Mucosa of descending colon (tissue), 3 donors: ENCODE results near the gene PLXNA4. TPM values are rescaled to one million over a fixed set of nuclear protein-coding genes. Genes with fewer than 3 reads are reported as not detected.

ENCODE experiments used
- ATAC-seq: fragments of 200-7000 bp; cut with Tn5 transposase; one replicate; pipeline ENCODE4 v1.9.1; 2020; ENCODE audit warnings: mild to moderate bottlenecking, moderate library complexity
- DNase-seq, 3 donors: peaks; one replicate each; pipeline ENCODE4 v3.0.0-alpha.2; 2020
- H3K36me3 ChIP-seq: fragments of 200-600 bp; one replicate; pipeline ENCODE4 v1.8.0; 2021; ENCODE audit warnings: low read depth, mild to moderate bottlenecking
- H3K4me1 ChIP-seq: fragments of 200-600 bp; one replicate; pipeline ENCODE4 v1.8.0; 2021; ENCODE audit warnings: low read depth, mild to moderate bottlenecking
- H3K4me3 ChIP-seq: fragments of 200-600 bp; one replicate; pipeline ENCODE4 v1.8.0; 2021; ENCODE audit warnings: mild to moderate bottlenecking
- H3K9me3 ChIP-seq: fragments of 200-600 bp; one replicate; pipeline ENCODE4 v1.8.0; 2021; ENCODE audit warnings: mild to moderate bottlenecking
- intact Hi-C, 2 donors: fragments of 100-400 bp; cut with DNase I in 1 of 2; cut with micrococcal nuclease in 1 of 2; formaldehyde crosslinking; loops; one replicate each; pipeline versions ENCODE4 v1.11.0 to v1.11.1; 2022; cut with DNase I, micrococcal nuclease
- total RNA-seq, 3 donors: library from RNA; stranded (reverse); fragmentation: NEBNext Ultra II Directional in 2 of 3; extraction: Animal tissue kit (Norgen Biotek cat#: 25700) in 2 of 3; gene quantifications; one replicate each; pipeline versions ENCODE4 v1.2.1 to v1.2.4, GENCODE V29; 2021 to 2023
- TF ChIP-seq, protein P1 (sequence below): fragments of 200-600 bp; IDR thresholded peaks from one replicate; pipeline ENCODE4 v1.8.0; 2022; ENCODE audit warnings: antibody characterized with exemption, mild to moderate bottlenecking
- donor health status: DM: no; HTN: no; CAD: no; lungs with moderate emphysema.
- donor health status: DM: no; HTN: no; CAD: no.
- donor health status: DM: no; HTN: yes; CAD: no.

PLXNA4 gene
- total RNA-seq, 3 donors from 2014 or later: 0.78 to 3.5 (median 2.7) TPM

DNA sequence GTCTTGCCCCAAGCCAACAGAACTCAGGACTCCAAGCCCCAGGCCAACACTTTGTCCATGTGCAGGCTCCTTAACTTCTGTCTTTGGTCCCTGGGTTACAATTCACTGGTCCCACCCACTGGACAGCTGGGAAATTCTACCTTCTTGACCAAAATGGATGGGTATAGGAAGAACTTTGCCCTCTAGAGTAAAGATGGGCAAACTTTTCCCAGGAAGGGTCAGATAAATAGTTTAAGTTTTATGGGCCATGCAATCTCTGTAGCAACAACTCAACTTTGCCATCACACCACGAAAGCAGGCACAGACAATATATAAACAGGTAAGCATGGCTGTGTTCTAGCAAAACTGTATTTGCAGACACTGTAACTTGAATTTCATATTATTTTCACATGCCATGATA, 147.1 kb downstream of the PLXNA4 start:
- TF ChIP-seq, protein P1, sequence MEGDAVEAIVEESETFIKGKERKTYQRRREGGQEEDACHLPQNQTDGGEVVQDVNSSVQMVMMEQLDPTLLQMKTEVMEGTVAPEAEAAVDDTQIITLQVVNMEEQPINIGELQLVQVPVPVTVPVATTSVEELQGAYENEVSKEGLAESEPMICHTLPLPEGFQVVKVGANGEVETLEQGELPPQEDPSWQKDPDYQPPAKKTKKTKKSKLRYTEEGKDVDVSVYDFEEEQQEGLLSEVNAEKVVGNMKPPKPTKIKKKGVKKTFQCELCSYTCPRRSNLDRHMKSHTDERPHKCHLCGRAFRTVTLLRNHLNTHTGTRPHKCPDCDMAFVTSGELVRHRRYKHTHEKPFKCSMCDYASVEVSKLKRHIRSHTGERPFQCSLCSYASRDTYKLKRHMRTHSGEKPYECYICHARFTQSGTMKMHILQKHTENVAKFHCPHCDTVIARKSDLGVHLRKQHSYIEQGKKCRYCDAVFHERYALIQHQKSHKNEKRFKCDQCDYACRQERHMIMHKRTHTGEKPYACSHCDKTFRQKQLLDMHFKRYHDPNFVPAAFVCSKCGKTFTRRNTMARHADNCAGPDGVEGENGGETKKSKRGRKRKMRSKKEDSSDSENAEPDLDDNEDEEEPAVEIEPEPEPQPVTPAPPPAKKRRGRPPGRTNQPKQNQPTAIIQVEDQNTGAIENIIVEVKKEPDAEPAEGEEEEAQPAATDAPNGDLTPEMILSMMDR: no peak
- Histone ChIP-seq H3K4me1 (peaks cover 4% of the 10 kb centered on the region), H3K9me3 (no peaks in the 10 kb centered on the region), H3K36me3 (no peaks in the 10 kb centered on the region), H3K4me3 (no peak overlapping the region)
- DNase-seq: no peak
- intact Hi-C loops: no loop called here
- ATAC-seq: no peak

DNA sequence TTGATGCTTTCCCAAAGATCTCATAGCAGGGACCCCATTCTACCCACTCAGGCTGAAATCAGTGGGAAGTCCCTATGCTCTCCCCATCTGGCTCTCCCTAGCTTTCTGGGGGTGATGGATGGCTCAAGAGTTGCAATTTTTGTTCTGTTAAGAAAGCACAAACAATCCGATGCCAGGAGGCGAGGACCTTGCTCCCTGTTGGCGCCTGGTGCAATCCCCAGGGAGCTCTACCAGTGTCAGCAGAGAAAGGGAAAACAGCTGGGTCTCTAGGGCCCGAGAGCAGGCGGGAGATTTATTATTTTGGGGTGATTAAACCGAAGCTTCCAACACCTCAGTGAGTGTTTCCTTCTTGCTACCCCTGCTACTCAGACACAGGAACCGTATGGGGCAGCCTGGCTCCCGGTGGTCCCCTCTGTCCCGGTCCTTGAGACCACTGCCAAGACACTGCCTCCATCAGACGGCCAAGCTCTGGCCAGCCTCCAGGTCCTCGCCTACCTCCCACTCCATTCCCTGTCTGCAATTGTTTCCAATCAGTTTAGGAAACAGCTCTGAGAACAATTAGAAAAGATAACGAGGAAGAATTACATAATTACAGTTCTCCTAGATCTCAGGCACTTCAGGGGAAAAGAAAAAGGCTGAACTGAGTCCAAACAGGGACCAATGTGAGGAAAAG, 147.9 kb downstream of the PLXNA4 start:
- intact Hi-C loops: no loop called here
- ATAC-seq (no peak), DNase-seq (no peak)
- Histone ChIP-seq H3K4me3 (no peak overlapping the region), H3K36me3 (no peaks in the 10 kb centered on the region), H3K9me3 (no peaks in the 10 kb centered on the region), H3K4me1 (peaks cover 4% of the 10 kb centered on the region)
- TF ChIP-seq, protein P1: no peak

DNA sequence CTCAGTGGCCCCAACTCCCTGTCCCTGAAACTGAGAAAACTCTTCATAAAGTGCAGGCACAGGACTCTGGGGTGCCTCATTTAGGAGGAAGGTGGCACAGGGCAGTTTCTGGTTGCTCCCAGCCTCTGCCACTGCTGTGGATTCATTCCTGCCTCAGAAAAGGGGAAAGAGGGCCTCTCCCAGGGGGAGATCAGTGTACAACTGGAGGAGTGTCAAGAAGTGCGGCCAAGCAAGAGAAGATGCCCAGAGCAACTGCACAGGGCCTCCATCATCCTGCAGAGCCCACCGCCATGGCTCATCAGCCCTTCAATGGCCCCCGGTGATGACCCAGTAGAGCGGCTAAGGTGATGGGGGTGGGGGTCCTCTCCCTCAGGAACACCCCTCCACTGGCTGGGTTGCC, 150.3 kb downstream of the PLXNA4 start:
- no peaks in the 10 kb centered on the region for H3K36me3 ChIP-seq
- intact Hi-C loops: no loop called here
- TF ChIP-seq, protein P1: no peak

DNA sequence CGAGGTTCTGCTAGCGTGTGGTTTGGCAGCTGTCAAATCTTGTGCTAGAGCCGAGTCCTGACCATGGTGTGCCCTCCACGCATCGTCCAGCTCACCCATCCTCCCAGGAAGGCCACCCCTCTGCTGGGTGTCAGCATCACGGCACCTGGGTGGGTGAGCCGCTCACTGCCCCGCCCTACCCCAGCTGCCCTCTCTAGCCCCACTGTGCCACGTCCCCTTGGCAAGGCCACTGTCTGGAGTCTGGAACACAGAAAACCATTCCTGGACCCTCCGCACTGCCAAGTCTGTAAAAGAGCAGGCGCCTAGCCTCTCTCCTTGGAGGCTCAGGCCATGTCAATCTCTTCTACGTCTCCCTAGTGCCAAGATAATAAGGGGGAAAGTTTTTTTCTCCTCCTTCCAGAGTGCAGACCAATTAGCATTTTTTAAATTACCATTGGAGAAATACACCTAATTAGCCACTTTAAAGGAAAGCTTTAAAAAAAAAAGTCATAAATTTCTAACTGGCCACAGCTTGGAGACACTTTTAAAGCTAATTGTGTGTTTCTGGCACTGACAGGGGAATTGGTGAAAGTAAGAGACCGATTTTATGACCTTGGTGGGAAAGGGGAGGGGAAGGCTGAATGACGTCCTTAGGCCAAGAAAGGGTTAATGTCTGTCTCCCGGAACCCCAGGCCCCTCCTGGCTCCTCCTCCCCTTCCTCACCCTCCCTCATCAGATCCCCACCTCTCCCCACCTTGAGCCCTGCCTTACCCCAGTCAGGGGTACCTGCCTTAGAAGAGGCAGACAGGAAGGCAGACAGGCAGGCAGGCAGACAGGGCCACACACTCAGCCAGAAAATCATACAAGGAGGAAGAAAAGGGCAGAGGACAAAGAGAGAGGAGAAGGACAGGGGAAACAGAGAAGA, 151.2 kb downstream of the PLXNA4 start:
- DNase-seq (no peak), ATAC-seq (no peak)
- Histone ChIP-seq H3K36me3 (no peaks in the 10 kb centered on the region), H3K4me1 (no peaks in the 10 kb centered on the region), H3K9me3 (no peaks in the 10 kb centered on the region), H3K4me3 (no peak overlapping the region)
- TF ChIP-seq, protein P1: no peak
- intact Hi-C loops: no loop called here

More for the DNA sequence above, 150.3 kb downstream of the PLXNA4 start:
- ATAC-seq: no peak
- no peak overlapping the region for H3K4me3 ChIP-seq
- DNase-seq: no peak
- peaks cover 2% of the 10 kb centered on the region for H3K4me1 ChIP-seq
- H3K9me3 ChIP-seq: no peaks in the 10 kb centered on the region

DNA sequence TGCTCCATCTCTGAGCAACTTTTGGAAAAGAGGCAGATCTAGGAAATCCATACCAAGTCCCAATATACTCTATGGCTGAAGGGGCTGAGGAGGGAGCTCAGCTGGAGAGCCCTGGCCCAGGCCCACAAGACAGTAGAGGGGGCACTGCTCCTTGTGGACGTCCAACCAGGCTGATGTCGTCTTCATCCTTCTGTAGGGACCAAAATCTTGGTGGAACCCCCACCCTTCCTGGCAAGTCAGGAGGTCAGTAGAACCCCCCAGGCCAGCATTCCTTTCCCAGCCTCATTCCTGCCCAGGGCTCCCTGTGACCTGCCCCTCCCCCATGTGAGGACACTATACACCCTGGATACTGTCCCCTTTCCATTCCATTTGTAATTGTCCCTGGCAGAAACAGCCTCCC, 152.0 kb downstream of the PLXNA4 start:
- Histone ChIP-seq H3K9me3 (no peaks in the 10 kb centered on the region), H3K36me3 (no peaks in the 10 kb centered on the region), H3K4me1 (no peaks in the 10 kb centered on the region), H3K4me3 (no peak overlapping the region)
- intact Hi-C loops: no loop called here
- TF ChIP-seq, protein P1: no peak
- ATAC-seq (no peak), DNase-seq (no peak)
